22Rv1 (cell line): ENCODE results near the gene SEMA4B.

Experiments
- ZFX ChIP-seq: fragments of 450-650 bp; IDR thresholded peaks from 2 replicates; pipeline ENCODE4 v1.6.1; 2017; ENCODE audit warnings: antibody characterized with exemption, borderline replicate concordance
- TF ChIP-seq, protein P1 (sequence below): fragments of 450-650 bp; IDR thresholded peaks from 2 replicates; pipeline ENCODE4 v1.5.1; 2017; ENCODE audit warnings: mild to moderate bottlenecking

DNA sequence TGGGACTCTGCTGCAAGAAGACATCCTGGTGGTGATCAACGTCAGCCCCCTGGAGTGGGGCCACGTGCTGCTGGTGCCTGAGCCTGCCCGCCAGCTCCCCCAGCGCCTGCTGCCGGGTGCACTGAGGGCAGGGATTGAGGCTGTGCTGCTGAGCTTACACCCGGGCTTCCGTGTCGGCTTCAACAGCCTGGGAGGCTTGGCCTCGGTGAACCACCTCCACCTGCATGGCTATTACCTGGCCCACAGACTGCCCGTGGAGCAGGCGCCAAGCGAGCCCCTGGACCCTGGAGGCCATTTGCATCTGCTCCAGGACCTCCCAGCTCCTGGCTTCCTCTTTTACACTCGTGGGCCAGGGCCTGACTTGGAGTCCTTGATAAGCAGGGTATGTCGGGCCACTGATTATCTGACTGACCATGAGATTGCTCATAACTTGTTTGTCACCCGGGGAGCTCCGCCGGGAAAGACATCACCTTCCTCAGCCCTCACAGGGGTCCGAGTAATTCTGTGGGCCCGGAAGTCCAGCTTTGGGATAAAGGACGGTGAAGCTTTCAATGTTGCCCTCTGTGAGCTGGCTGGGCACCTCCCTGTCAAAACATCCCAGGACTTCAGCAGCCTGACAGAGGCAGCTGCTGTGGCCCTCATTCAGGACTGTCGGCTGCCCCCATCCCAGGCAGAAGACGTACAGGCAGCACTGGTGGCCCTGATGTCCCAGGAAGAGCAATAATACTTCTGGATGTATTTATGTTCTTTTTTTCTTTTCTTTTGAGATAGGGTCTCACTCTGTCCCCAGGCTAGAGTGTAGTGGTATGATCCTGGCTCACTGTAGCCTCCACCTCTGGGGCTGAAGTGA lies 40.4 kb downstream of the SEMA4B start:
- TF ChIP-seq, protein P1, sequence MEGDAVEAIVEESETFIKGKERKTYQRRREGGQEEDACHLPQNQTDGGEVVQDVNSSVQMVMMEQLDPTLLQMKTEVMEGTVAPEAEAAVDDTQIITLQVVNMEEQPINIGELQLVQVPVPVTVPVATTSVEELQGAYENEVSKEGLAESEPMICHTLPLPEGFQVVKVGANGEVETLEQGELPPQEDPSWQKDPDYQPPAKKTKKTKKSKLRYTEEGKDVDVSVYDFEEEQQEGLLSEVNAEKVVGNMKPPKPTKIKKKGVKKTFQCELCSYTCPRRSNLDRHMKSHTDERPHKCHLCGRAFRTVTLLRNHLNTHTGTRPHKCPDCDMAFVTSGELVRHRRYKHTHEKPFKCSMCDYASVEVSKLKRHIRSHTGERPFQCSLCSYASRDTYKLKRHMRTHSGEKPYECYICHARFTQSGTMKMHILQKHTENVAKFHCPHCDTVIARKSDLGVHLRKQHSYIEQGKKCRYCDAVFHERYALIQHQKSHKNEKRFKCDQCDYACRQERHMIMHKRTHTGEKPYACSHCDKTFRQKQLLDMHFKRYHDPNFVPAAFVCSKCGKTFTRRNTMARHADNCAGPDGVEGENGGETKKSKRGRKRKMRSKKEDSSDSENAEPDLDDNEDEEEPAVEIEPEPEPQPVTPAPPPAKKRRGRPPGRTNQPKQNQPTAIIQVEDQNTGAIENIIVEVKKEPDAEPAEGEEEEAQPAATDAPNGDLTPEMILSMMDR = no peak
- no peak for TF ChIP-seq ZFX
